GM12872 (cell line): ENCODE results near the gene MXRA7.

Experiments used
- CTCF ChIP-seq: IDR thresholded peaks from 3 replicates; pipeline ENCODE4 v1.5.1; 2011; ENCODE audit warnings: low read depth, mild to moderate bottlenecking, low read length, moderate library complexity; ENCODE audit not compliant: insufficient read depth

Gene MXRA7

GRCh38 chr17:76682296-76682695 is 28.5 kb downstream of the MXRA7 start:
- TF ChIP-seq CTCF, result no peak

- TF ChIP-seq CTCF, result peak; percentile 87
These were observed 29.3 kb downstream of the MXRA7 start for GRCh38 chr17:76681222-76682137.

GRCh38 chr17:76679239-76679638 is 31.5 kb downstream of the MXRA7 start:
- TF ChIP-seq CTCF, result no peak

GRCh38 chr17:76678330-76678729 is 32.4 kb downstream of the MXRA7 start:
- TF ChIP-seq CTCF, result no peak

- no peak for TF ChIP-seq CTCF
These were observed 33.4 kb downstream of the MXRA7 start for GRCh38 chr17:76677406-76677805.

GRCh38 chr17:76676629-76677028 is 34.1 kb downstream of the MXRA7 start:
- no peak for TF ChIP-seq CTCF

- no peak for TF ChIP-seq CTCF
These were observed 35.1 kb downstream of the MXRA7 start for GRCh38 chr17:76675648-76676047.
